Stimulated activated CD8-positive, alpha-beta memory T cell treated with anti-CD3 and anti-CD28 coated beads, Interleukin-7, amount 100 ng/mL, for 24 hours (primary cell): ENCODE measurements around the gene SERPIND1.
A peak's percentile ranks its signal among the peaks of the same experiment; 100 is the strongest.

ENCODE experiments used
- DNase-seq: peaks from one replicate; pipeline ENCODE4 v3.0.0-alpha.2; 2020; ENCODE audit warnings: low read depth

The SERPIND1 gene

DNA sequence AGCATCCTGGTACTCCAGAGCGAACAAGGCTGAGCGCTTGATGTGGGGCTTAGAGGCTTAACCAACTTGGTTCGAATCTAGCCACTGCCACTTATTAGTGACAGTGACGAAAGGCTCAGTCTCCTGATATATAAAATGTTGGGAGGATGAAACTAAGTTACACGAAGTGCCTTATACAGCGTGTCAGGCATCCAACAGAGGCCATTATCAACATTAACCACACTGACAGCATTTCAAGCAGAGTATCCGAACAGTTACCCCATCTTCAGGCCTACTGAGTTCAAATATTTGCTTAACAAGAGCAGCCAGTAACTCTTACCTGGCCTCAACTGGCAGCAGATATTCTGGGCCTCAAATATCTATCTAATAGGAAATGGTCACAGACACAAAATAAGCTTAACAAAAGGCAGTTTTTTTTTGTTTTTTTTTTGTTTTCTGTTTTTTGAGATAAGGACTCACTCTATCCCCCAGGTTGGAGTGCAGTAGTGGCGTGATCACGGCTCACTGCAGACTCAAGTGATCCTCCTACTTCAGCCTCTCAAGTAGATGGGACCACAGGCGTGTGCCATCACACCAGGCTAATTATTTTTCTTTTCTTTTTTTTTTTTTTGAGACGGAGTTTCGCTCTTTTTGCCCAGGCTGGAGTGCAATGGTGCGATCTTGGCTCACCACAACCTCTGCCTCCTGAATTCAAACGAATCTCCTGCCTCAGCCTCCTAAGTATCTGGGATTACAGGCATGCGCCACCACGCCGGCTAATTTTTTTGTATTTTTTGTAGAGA lies 2.9 kb downstream of the SERPIND1 start:
- DNase-seq, result no peak

DNA sequence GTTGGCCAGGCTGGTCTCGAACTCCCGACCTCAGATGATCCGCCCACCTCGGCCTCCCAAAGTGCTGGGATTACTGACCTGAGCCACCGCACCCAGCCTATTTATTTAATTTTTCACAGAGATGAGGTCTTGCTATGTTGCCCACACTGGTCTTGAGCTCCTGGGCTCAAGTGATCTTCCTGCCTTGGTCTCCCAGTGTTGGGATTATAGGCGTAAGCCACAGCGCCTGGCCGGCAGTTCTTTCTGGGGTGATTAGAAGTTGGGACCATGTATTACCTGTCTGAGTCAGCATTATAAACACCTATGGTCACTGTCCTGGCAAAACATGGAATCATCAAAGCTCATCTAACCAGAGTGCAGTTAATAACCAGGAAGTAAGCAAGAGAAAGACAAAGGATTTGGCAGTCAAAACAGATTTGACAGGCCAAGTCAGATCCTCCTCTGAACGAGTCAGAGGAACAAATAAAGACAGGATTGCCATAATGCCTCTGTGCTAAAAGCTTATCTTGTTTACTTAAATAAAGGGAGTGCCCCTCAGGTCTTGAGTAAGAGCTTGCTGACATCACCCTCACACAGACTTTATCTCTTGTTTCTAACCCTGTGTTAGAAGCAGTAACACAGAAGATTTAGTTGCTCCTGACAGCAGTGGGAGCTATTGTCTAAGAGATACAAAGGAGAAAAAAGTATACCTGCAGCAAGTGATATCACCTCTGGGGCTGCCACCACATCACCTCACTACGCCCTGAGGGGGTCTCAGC lies 3.7 kb downstream of the SERPIND1 start:
- DNase-seq, result no peak

DNA sequence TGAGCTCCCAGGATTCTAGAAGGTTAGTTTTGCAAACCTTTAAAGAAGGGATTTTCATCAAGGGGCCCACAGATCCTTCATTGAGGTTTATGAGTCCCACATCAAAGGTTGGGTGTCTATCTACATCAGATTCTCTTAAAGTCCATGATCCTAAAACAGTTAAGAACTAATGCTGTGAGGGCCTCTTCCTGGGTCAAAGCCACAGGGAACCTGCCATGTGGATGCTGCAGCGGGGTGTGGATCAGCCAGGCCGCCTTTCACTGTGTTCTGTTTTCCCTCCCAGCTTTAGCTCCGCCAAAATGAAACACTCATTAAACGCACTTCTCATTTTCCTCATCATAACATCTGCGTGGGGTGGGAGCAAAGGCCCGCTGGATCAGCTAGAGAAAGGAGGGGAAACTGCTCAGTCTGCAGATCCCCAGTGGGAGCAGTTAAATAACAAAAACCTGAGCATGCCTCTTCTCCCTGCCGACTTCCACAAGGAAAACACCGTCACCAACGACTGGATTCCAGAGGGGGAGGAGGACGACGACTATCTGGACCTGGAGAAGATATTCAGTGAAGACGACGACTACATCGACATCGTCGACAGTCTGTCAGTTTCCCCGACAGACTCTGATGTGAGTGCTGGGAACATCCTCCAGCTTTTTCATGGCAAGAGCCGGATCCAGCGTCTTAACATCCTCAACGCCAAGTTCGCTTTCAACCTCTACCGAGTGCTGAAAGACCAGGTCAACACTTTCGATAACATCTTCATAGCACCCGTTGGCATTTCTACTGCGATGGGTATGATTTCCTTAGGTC lies 5.3 kb downstream of the SERPIND1 start:
- no peak for DNase-seq

DNA sequence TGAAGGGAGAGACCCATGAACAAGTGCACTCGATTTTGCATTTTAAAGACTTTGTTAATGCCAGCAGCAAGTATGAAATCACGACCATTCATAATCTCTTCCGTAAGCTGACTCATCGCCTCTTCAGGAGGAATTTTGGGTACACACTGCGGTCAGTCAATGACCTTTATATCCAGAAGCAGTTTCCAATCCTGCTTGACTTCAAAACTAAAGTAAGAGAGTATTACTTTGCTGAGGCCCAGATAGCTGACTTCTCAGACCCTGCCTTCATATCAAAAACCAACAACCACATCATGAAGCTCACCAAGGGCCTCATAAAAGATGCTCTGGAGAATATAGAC lies 5.9 kb downstream of the SERPIND1 start:
- no peak for DNase-seq

DNA sequence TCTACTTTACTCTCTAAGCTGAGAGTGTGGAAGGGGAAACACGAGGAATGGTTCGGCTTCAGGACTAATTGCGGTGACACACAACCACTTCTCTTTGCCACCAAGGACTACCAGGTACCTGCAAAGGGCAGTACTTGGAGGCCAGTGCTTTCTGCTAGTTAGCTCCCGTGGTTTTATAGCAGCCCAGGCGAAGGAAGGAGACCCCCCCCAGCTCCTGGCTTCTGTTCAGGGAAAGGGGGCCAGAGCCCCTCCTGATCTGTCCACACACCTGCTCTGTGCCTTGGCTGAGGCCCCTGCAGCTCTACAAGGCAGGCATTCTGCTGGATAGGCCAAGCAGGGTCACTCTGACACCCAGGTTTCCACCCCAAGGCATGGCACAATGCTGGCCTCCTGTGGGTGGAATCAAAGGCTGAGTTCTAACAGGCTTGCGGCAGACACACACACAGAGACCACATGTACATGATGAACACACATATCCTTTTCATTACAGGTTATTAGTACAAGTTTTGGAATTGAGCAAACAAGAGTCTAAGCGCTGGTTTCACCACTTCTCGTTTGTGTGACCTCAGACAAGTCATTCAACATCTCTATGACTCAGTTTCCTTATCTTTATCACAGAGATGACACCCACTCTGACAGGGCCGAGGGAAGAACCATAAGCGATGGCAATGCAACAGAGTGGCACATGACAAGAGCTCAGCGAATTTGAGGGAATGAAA lies 7.5 kb downstream of the SERPIND1 start:
- DNase-seq, result peak; percentile 25

DNA sequence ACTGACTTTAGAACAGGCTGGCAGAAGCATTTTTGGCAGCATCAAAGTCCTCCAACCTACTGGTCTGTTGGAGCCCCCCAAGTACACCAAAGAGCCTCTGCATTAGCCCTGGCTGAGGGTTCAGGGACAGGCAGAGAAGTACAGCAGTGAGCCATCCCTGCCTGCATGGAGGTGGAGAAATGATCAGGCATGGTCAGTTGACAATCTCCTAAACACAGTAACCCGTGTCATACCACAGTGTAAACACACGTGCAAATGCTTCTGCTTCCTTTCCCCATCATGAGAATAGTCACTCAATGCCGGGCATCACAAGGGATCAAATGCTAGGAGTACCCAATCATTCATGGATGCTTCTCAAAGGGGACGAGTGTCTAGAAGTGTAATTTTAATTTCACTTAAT lies 8.2 kb downstream of the SERPIND1 start:
- DNase-seq, result no peak

DNA sequence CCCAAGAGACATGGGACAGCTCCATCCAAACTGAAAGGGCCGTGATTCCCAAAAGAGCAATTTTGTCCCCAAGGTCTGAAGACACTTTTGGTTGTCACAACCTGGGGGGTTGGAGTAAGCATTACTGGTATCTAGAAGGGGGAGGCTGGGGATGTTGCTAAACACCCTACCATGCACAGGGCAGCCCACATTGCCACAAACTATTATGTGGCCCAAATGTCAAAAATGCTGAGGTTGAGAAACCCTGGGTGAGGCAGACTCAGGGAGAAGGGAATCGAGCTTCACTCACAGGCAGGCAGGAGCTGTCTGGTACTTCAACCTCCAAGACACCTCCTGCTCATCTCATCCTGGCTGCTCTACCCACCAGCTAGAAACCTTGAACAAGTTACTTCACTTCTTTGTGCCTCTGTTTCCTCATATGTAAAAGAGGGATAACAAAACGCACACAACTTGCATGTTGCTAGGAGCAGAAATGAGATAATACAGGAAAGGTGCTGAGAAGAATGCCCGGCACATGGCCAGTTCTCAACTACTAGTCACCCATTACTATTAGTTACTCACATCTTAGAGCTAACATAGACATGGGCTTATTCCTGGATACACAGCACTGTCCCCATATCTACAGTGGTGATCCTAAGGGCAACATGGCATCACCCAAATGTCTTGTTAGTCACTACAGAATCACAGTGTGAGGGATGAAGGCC lies 8.8 kb downstream of the SERPIND1 start:
- no peak for DNase-seq

DNA sequence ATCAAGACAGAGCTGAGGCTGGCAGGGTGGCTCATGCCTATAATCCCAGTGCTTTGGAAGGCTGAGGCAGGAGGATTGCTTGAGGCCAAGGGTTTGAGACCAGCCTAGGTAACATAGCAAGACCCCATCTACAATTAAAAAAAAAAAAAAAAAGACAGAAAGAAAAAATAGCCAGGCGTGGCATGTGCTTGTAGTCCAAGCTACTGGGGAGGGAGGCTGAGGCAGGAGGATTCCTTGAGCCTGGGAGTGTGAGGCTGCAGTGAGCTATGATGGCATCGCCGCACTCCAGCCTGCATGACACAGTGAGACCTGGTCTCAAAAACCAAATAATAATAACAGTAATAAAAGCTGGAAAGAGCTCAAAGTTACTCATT lies 9.4 kb downstream of the SERPIND1 start:
- no peak for DNase-seq

DNA sequence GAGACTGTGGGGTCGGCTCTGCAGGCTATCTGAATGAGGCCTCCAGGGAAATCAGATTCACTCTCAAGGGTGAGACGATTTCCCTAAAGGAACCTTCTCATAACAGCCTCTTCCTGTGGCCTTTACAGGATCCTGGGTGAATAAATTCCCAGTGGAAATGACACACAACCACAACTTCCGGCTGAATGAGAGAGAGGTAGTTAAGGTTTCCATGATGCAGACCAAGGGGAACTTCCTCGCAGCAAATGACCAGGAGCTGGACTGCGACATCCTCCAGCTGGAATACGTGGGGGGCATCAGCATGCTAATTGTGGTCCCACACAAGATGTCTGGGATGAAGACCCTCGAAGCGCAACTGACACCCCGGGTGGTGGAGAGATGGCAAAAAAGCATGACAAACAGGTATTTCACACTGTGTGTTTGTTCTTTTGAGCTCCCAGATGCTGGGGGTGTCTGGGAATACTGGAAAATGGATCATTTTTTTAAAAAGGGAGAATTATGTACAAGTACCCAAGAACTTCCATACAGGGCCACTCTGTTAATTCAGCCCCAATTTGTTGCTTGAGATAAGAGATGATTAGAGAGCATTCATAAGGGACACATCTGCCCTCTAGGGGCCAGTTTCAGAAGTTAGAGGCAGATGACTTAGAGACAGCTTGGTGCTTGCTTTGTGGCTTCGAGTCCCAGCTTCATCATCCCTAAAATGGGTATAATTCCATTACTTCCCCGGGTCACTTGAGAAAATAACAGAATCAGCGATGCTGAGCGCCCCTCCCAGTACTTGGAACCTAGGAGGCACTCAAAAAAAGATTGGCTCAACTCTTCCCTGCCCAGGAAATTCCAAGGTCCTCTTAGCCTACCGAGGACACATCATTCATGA lies 10.2 kb downstream of the SERPIND1 start:
- DNase-seq, result peak; percentile 4

DNA sequence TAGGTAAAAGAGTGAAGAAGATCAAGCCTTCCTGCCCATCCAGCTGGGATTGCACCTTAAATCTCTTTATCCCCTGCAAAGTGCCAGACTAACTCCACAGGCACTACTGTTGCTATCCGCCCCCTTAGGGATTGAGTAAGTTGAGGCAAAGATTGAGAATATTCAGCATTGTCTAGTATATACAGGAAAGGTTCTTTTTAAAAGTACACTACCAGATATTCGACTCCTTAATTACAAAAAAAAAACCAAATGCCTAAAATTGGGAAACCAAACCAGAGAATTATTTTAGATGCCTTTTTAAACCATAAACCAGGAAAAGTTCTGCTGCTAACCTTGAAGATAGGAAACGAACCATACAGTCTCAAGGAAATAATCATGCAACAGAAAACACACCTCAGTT lies 11.5 kb downstream of the SERPIND1 start:
- no peak for DNase-seq

DNA sequence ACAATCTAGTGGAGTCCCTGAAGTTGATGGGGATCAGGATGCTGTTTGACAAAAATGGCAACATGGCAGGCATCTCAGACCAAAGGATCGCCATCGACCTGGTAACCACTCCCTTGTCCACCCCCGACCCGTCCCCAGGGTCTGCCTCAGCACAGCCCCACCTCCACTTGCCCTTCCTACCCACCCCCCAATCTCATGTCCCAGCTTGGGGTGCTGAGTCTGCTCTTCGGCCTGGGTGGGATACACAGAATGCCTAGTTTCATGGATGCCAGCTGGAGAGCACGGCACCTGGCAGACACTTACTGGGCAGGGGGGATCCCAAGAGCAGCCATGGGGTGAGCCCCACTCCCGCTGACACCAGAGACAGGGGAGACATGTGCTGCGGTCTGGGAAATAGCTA lies 12.1 kb downstream of the SERPIND1 start:
- DNase-seq, result no peak

DNA sequence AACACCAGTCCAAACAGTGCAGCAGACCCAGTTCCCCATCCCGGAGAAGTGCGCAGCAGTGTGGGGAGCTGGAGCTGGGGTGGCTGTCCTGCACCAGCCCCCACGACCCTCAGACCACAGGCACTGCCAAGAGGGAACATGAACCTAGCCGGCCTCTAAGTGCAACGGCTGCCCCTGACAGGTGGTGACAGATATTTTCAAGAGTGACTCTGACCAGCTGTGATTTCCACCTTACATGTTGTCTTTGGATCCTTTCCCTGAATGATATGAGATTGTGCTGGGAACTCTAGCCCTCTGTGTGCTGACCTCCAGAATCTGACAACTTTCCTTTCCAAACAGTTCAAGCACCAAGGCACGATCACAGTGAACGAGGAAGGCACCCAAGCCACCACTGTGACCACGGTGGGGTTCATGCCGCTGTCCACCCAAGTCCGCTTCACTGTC lies 12.6 kb downstream of the SERPIND1 start:
- DNase-seq, result no peak

DNA sequence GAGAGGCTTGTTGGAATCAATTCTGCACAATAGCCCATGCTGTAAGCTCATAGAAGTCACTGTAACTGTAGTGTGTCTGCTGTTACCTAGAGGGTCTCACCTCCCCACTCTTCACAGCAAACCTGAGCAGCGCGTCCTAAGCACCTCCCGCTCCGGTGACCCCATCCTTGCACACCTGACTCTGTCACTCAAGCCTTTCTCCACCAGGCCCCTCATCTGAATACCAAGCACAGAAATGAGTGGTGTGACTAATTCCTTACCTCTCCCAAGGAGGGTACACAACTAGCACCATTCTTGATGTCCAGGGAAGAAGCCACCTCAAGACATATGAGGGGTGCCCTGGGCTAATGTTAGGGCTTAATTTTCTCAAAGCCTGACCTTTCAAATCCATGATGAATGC lies 13.3 kb downstream of the SERPIND1 start:
- no peak for DNase-seq

DNA sequence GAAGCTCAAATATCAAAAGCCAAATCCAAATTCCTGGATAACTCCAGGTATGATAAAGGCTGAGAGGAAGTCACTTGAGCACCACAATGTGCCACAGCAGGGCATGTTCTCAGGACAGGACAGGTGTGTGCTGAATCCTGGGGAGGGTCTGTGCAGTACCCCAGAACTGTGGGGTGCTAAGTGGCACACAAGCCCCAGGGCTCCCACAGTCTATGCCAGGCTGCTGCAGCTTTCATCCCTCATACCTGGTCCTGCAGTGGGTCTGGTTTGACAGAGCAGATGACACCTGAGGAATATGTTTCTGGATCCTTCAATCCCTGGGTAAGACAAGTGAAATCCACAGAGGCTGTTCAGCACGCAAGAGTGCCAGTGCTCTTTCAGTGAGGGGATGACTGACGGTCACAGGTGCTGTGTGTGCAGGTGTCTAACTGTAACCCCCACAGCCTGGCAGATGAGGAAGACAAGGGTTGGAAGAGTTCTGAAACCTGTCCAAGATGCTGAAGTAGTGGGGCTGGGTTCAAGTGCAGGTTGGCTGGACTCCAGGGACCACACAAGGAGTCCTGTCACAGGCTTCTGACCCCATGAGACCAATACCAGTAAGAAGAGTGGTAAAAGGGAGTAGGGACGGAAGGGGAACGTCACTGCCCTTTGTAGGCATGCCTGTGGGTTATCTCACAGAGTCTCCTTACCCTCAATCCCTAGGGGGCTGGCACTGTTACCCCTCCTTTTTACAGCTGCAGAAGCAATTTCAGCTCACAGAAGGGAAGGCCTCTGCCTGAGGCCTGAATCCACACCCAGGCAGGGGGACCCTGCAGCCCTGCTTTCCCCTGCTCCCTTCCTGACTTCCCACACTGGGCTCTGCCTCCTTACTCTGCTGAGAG lies 14.1 kb downstream of the SERPIND1 start:
- no peak for DNase-seq

DNA sequence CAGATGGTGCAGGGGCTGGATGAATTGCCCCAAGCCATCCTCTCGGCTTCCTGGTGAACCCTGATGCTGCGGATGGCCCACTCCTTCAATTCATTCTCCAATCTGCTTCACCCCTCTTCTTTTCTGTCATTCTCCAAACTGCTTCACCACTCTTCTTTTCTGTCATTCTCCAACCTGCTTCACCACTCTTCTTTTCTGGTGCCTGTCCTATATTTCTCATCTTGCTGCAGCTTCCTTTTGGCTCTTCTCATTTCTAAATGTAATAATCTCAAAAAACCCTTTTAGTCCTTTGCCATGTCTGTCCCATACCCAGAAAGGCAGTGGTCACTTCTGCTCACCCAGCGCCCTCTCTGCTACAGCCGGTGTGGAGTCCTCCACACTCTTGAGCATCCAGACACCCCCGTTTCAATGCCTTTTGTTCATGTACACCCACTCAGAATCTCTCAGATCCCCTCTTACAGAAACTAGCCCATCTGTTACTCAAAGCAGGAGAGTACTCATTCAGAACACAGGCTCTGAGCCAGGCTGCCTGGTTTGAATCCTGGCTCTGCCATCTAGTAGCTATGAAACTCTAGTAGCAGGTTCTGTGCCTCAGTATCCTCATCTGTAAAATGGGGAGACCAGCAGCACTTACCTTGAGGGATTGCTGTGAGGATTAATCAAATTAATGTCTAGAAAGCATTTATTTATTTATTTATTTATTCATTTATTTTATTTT lies 14.9 kb downstream of the SERPIND1 start:
- no peak for DNase-seq

DNA sequence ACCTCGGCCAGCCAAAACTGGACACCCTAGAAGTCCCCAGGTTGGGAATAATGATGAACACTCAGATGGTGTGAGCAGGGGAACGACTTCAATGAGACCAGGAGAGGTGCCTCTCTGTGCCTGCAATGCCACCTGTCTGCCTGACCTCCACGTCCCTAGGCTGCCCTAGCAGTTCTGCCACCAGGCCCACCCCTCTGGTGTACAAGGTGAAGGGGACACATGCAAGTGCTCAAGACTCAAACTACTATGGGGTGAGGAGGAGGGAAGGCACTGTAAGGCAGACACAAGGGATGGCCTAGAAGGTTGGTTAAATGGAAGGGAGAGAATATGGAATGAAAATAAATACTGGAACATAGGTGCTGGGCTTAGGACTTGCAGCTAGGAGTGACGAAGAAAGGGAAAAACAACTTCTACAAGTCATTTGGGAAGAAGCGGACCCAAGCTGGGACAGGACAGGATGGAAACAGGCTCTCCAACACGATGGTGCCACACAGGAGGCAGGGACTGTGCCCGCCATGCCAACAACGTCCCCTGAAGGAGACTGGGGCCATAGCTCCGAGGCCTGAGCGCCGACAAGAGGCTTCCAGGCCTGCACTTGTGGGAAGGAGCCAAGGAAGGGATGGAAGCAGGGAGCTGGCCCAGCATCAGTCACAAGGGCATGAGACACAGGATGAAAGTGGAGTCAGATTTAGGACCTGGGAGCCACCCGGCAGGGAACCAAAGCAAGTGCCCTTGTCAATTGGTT lies 18.5 kb downstream of the SERPIND1 start:
- DNase-seq, result no peak

DNA sequence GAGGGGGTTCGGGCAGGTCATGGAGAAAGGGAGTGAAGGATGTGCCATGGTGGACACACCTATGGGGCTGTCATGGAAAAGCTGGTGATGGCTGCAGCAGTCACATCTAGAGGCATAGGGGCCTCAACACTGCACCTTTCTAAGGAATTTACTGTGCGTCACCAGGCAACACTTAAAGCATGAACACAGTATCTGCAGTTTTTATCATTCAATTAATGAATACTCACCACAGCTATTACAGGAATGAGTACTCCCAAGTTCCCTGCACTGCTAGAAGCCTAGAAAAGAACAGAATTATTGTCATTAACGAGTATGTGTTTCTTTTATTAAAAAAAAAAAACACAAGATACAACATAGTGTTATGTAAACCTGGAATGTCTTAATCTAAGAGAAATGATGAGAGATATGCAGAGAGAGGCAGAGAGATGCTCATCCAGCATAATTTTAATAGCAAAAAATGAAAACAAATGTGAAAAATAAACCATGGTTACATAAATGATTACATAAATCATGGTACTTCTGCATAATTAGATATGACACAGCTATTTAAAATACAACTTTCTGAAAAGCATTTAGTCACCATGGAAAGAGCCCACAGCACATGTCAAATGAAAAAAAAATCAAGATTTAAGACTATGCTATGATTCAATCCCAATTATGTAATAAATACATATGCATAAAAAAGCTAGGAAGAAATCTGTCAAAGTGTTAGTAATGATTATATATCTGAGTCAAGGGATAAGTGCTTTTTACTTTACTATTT lies 19.2 kb downstream of the SERPIND1 start:
- no peak for DNase-seq
